Measurements from ENCODE around the gene MOB3A. TPM values are rescaled to one million over a fixed set of nuclear protein-coding genes. Genes with fewer than 3 reads are reported as not detected.
"Not testable (repeated sequence)": the region's sequence is repeated elsewhere in the genome, so short reads cannot be mapped to it uniquely, and the experiment has no call there.

MOB3A gene
- 28.1 TPM for total RNA-seq

DNA sequence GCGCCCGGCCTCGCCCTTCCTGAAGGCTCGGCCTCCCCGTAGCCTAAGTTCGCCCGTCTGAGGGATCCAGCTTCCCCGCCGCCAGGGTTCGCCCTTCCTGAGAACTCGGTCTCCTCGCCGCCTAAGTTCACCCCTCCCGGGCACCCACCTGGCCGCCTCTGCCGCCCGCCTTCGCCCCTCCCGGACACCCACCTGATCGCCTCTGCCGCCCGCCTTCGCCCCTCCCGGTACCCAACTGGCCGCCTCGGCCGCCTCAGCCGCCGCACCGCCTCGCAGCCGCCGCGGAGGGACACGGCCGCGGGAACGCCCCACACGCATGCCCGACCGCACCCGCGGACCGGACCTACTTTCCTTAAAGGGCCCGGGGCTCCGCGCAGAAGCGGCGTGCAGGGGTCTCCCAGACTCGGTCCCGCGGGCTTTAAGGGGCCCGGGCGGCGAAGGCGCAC is at the start of gene MOB3A:
MOB3A (minus strand) TSS at position 293 of the 446 bp plus-strand sequence. CDS start 17,766 bp downstream, outside the sequence.
- peak; percentile 65 for ATAC-seq

- no peak for ATAC-seq
Observed at GRCh38 chr19:2145831-2146241, 49.7 kb upstream of the MOB3A start.

DNA sequence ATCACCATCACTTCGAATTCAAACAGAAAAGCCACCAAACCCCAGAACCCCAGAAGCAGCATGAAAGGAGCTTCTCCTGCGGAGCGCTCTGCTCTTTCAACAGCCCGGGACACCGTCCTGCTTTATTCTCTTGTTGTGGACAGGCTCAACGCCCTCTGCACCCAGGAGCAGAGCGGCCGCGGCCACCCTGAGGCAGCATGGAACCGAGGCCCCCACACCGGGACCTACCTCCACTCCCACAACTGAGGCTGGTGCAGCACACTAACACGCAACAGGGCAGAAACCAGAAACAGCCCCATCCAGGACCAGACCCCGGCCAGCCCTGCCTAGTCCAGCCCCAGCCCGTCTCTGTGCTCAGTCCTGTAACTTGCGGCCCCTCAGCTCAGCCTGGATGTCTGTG is 48.1 kb upstream of the MOB3A start:
- no peak for ATAC-seq

- ATAC-seq = no peak
Observed at GRCh38 chr19:2142173-2142829, 46.2 kb upstream of the MOB3A start.

DNA sequence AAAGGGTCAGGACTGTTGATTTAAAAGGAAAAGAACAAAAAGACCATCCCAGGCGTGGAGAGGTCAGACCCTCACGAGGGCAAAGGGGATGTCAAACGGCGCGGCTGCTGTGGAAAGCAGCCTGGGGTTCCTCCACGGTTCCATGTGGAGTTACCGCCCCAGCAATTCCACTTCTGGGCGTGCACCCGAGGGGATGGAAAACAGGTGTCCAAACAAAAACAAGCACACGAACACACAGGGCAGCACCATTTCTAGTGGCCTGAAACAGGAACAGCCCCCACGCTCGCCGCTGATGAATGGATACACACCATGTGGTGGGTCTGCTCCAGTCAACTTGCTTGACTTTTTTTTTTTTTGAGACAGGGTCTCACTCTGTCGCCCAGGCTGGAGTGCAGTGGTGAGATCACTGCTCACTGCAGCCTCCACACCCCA is 44.0 kb upstream of the MOB3A start:
- ATAC-seq = no peak

GRCh38 chr19:2139385-2140137 is 43.4 kb upstream of the MOB3A start:
- no peak for ATAC-seq

- no peak for ATAC-seq
Observed at GRCh38 chr19:2138061-2138728, 42.1 kb upstream of the MOB3A start.

- ATAC-seq = peak; percentile 19
Observed at GRCh38 chr19:2136796-2137195, 40.7 kb upstream of the MOB3A start.

DNA sequence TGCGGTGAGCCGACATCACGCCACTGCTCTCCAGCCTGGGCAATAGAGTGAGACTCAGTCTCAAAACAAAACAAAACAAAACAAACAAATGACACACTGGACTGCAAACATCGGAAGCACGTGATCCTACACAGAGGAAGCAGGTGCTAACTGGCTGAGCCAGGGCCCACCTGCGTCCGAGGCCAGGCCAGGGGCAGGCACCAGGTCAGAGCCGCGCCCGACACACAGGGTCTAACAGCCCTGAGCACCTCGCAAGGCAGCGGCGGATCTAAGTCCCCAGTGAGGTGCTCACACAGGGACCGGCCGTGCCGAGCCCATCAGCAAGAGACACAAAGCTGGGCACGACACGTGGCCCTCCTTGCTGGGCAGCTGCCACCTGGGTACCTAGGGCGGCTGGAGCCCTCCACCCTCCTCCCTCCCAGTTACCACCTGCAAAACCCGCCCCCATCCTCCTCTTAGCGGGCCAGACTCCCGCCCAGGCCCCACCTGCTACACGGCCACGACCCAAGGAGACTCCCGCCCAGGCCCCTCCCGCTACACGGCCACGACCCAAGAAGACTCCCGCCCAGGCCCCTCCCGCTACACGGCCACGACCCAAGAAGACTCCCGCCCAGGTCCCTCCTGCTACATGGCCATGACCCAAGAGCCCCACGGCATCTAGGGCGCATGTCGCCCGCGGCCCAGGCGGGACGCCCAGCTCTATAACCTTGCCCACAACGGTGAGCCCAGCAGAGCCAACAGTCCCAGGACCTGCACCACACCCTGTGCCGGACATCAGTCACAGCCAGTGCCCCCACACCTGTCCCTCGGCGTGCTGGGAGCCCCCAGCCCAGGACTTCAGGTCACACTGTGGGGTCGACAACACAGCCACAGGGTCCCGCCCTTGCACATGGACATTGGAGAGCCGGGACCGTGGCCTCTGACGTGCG is 39.6 kb upstream of the MOB3A start:
- ATAC-seq = peak; percentile 18

DNA sequence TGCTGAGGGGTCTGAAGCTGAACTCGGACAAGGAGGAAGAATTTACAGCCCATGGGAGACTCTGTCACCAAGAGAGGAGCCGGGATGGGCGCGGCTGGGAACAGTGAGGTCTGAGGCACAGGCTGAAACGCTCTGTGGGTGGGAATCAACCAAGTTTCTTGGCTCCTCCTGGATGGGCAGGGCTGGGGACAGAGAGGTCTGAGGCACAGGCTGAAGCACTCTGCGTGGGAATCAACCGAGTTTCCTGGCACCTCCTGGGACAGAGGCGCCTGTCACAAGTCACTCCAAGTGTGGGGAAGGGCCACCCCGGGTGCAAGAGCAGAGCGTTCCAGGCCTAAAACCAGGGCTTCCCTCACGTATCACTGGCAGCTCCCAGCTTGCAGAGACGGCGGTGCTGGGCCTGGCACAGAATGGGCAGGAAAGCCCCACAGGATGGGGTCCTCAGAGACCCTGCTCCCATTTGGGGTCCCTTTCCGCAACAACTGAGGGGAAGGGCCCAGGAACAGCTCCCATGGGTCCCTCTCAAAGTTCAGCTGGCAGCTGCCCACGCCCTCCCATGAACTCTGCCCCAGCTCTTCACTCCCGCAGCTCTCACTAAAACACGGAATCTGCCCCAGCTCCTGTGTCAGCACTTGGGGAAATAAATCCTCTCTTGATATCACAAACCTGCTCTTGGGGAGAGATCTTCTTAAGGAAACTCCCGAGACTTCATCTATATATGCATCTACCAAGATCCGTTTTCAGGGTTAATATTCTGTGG is 36.8 kb upstream of the MOB3A start:
- no peak for ATAC-seq

- no peak for ATAC-seq
Observed at GRCh38 chr19:2132191-2132590, 36.1 kb upstream of the MOB3A start.

- ATAC-seq = not testable (repeated sequence)
Observed at GRCh38 chr19:2131012-2131975, 35.2 kb upstream of the MOB3A start.

GRCh38 chr19:2129892-2130770 is 34.0 kb upstream of the MOB3A start:
- ATAC-seq = peak; percentile 14

DNA sequence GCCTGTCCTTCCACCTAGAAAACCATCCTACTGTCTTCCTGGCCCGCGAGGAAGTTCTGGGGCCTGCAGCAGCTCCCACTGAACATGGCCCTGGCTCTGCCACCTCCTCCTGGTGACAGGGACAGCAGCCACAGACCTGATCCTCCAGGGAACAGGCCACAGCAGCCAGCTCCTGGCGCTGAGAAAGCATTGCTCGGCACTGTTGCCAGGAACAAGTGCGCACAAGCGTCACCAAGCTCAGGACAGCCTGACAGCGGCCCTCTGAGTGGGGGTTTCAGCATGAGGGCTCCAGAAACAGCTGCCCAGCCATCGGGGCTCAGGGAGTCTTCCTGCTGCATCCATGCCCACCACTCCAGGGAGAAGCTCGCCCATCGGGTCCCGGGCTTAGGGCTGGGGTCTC is 33.4 kb upstream of the MOB3A start:
- no peak for ATAC-seq

DNA sequence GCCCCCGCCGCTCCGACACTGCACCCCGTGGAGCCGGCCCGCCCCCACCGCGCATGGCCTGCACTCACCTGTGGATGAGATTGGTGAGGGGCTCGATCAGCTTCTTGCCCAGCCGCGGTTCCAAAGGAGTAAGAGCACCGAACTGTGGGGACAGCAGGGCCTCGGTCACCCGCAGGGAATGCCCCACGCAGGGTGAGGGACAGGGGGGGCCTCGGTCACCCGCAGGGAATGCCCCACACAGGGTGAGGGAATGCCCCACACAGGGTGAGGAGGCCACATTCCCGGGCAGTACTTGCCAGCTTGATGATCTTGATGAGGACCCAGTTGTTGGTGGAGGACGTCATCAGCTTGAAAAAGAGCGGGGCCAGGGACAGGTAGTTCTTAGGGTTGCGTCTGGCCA is 32.9 kb upstream of the MOB3A start:
- ATAC-seq = no peak

DNA sequence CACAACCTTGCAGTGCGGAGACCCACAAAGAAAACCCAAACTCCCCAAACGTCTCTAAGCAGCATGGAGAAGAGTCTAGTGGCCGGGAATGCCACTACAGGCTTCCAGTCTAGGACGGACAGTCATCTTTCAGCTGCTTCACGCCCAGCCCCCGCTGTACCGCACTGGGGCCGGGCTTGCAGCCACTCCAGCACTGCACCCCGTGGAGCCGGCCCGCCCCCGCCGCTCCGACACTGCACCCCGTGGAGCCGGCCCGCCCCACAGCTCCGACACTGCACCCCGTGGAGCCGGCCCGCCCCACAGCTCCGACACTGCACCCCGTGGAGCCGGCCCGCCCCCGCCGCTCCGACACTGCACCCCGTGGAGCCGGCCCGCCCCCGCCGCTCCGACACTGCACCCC is 32.1 kb upstream of the MOB3A start:
- ATAC-seq = not testable (repeated sequence)

- no peak for ATAC-seq
Observed at GRCh38 chr19:2127758-2128157, 31.6 kb upstream of the MOB3A start.

GRCh38 chr19:2126879-2127518 is 30.9 kb upstream of the MOB3A start:
- no peak for ATAC-seq
